RKO (cell line): Measurements from ENCODE around the gene HEPHL1.

Experiments
- DNase-seq: peaks from one replicate; pipeline ENCODE4 v3.0.0-alpha.2; 2016; ENCODE audit warnings: low spot score

The HEPHL1 gene

GRCh38 chr11:94129512-94130297 lies 108.6 kb downstream of the HEPHL1 start:
- no peak for DNase-seq

- no peak for DNase-seq
Observed at GRCh38 chr11:94130298-94131046, 109.3 kb downstream of the HEPHL1 start.

GRCh38 chr11:94131047-94131717 lies 110.0 kb downstream of the HEPHL1 start:
- no peak for DNase-seq

GRCh38 chr11:94131718-94132115 lies 110.6 kb downstream of the HEPHL1 start:
- DNase-seq, result no peak

- no peak for DNase-seq
Observed at GRCh38 chr11:94132152-94132558, 111.0 kb downstream of the HEPHL1 start.

GRCh38 chr11:94132823-94133408 lies 111.8 kb downstream of the HEPHL1 start:
- DNase-seq, result no peak

- no peak for DNase-seq
Observed at GRCh38 chr11:94133752-94134151, 112.6 kb downstream of the HEPHL1 start.

- peak; percentile 86 for DNase-seq
Observed at GRCh38 chr11:94134651-94135512, 113.7 kb downstream of the HEPHL1 start.

- DNase-seq, result no peak
Observed at GRCh38 chr11:94139416-94139815, 118.3 kb downstream of the HEPHL1 start.

- no peak for DNase-seq
Observed at GRCh38 chr11:94140154-94140655, 119.1 kb downstream of the HEPHL1 start.

GRCh38 chr11:94141511-94142307 lies 120.6 kb downstream of the HEPHL1 start:
- DNase-seq, result no peak

GRCh38 chr11:94142308-94143281 lies 121.4 kb downstream of the HEPHL1 start:
- no peak for DNase-seq

GRCh38 chr11:94144216-94144615 lies 123.1 kb downstream of the HEPHL1 start:
- DNase-seq, result no peak

GRCh38 chr11:94144664-94145063 lies 123.5 kb downstream of the HEPHL1 start:
- no peak for DNase-seq

GRCh38 chr11:94145431-94145830 lies 124.3 kb downstream of the HEPHL1 start:
- DNase-seq, result no peak

- DNase-seq, result no peak
Observed at GRCh38 chr11:94145916-94146315, 124.8 kb downstream of the HEPHL1 start.

GRCh38 chr11:94147433-94147845 lies 126.3 kb downstream of the HEPHL1 start:
- no peak for DNase-seq

GRCh38 chr11:94148189-94148588 lies 127.0 kb downstream of the HEPHL1 start:
- DNase-seq, result no peak

- DNase-seq, result no peak
Observed at GRCh38 chr11:94149431-94150017, 128.4 kb downstream of the HEPHL1 start.
